Measurements from ENCODE around the gene ACOXL.

ACOXL gene

GRCh38 chr2:111015283-111015995, 283.1 kb downstream of the ACOXL start:
- DNase-seq (ENCODE audit: low spot score), result no peak

- no peak for DNase-seq (ENCODE audit: low spot score)
These were observed 284.8 kb downstream of the ACOXL start for GRCh38 chr2:111017034-111017622.

GRCh38 chr2:111017909-111018308, 285.5 kb downstream of the ACOXL start:
- DNase-seq (ENCODE audit: low spot score), result no peak

GRCh38 chr2:111019381-111019780, 287.0 kb downstream of the ACOXL start:
- no peak for DNase-seq (ENCODE audit: low spot score)

- no peak for DNase-seq (ENCODE audit: low spot score)
These were observed 290.3 kb downstream of the ACOXL start for GRCh38 chr2:111022633-111023032.

DNA sequence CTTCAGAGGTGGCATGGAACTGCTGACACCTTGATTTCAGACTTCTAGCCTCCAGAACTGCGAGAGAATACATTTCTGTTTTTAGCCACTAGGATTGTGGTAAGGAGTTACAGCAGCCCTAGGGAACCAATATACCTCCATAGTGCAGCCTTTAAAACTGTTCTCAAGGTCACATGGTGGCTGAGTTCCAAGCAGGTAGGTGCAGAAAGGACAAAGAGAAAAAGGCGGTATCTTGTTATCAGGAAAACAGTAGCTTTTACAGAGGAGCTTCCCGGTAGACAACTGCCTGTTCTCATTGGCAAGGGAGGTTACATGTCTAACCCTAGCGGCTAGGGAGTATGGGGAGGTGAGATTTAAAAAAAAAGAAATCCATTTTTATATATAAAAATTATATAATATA, 292.1 kb downstream of the ACOXL start:
- DNase-seq (ENCODE audit: low spot score), result no peak

GRCh38 chr2:111025288-111025687, 292.9 kb downstream of the ACOXL start:
- DNase-seq (ENCODE audit: low spot score), result no peak

- no peak for DNase-seq (ENCODE audit: low spot score)
These were observed 296.3 kb downstream of the ACOXL start for GRCh38 chr2:111028720-111029119.

- DNase-seq (ENCODE audit: low spot score), result no peak
These were observed 297.0 kb downstream of the ACOXL start for GRCh38 chr2:111029181-111029927.

DNA sequence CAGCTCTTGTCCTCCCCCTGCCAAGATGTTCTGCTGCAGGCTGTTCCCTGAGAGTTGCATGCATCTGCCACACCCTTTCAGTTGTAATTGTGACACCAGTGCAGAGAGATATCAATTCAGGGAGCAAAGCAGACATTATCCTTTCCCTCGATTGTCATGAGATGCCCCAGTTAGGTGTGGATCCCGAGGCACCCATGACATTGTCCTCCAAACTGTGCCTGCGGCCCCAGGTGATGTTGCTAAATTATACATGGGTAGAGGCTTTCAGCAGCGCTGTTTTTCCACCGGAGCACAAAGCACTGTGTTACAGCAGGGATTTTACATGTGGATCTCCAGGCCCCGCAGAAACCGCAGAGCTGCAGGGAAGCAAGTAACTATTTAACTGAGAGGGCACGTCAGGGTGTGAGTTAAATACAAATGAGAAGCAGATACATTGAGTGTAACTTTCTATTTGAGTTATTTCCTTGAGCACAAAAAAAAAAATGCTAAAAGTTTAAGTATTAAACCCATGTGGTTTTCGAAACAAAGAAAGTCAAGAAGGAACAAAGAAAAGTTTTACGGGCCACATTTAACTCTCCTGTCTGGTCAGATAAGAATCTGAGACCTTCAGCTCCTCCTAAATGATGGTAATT, 298.0 kb downstream of the ACOXL start:
- DNase-seq (ENCODE audit: low spot score), result no peak

GRCh38 chr2:111030945-111031344, 298.6 kb downstream of the ACOXL start:
- no peak for DNase-seq (ENCODE audit: low spot score)

- DNase-seq (ENCODE audit: low spot score), result no peak
These were observed 299.4 kb downstream of the ACOXL start for GRCh38 chr2:111031546-111032478.

DNA sequence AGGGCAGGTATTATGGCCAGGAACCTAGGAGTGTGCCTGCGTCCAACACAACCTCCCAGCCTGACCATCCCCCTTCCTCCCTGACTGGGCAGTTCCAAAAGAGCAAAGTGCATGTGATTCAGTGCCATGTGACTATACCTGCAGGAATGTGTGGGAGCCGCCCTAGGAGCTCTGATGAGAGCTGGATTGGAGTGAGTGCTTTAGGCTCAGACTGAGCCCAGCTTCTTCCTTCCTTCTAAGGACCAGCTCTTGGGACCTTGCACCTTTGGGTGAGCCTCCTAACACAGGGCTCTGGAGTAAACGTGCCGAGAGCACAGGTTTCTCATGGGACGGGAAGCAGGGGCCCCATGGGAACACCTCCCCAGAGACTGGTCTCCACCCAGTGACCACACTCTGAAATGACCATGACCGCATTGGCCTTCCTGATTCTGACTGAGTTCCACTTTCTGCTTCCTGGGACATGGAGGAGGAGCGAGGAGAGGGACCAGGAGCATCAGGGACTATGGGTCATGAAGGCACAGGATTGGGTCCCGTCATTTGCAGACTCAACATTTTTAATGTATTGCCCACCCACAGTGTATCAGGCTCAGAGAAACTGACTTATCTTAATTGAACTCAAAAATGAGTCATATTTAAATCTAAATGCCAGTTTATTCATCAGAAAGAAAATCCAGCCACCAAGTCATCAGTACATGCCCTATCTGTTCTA, 300.5 kb downstream of the ACOXL start:
- no peak for DNase-seq (ENCODE audit: low spot score)

DNA sequence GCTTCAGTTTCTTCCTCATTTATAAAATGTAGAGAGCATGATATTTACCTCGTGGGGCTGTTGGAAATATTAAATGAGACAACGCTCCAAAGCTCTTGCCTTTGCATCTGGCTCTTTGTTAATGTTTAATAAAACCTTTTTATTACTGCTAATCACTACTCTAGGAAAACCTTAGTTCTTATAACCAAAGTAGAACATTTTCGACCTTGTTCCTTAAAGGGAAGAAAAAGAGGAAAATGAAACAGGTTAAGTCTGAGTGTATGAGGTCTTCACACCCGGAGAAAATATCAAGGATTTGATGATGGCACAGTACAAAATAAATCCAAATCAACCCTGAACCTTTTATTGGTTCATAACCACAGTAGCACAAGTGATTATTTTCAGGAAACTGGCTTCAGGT, 301.8 kb downstream of the ACOXL start:
- DNase-seq (ENCODE audit: low spot score), result no peak

- no peak for DNase-seq (ENCODE audit: low spot score)
These were observed 302.2 kb downstream of the ACOXL start for GRCh38 chr2:111034606-111035005.

- DNase-seq (ENCODE audit: low spot score), result no peak
These were observed 303.6 kb downstream of the ACOXL start for GRCh38 chr2:111035830-111036441.

DNA sequence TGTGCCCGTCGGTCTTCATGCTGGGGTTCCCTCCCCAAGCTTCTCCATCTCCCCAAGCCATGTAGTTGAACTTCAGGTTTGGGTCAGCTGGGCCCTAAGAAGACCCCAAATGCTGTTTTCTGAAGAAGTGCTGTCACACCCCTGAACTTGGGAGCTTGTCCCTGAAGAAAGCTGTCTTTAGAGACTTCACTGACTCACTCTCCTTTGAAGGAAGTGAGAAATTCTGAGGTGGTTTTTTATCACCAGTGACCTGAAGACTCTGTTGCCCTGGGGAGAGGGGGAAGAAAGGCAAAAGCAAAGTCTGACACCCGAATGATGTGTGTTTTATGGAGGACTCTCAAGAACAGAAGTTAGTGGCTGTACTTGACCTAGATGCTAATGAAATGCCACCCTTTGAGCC, 304.8 kb downstream of the ACOXL start:
- no peak for DNase-seq (ENCODE audit: low spot score)

GRCh38 chr2:111039628-111040383, 307.4 kb downstream of the ACOXL start:
- no peak for DNase-seq (ENCODE audit: low spot score)

- no peak for DNase-seq (ENCODE audit: low spot score)
These were observed 309.2 kb downstream of the ACOXL start for GRCh38 chr2:111041398-111042202.
